Central memory CD8-positive, alpha-beta T cell (primary cell): ENCODE results near the gene DCTN2.
A peak's percentile ranks its signal among the peaks of the same experiment; 100 is the strongest.

Experiments
- ATAC-seq: fragments of 150-1000 bp; cut with Tn5 transposase; replicated peaks from 2 replicates; pipeline ENCODE4 v1.10.0; 2022; ENCODE audit warnings: mild to moderate bottlenecking, moderate FRiP score, moderate number of reproducible peaks; ENCODE audit not compliant: poor library complexity, severe bottlenecking; ENCODE audit errors: extremely low read depth
- DNase-seq, 2 donors: peaks; one replicate each; pipeline ENCODE4 v3.0.0; 2021; ENCODE audit warnings: low spot score in 2 of 2
- H3K27ac Mint-ChIP-seq: one replicate; pipeline ENCODE4 v1.8.0; 2022; ENCODE audit warnings: low read depth, mild to moderate bottlenecking, moderate library complexity, mixed read lengths
- H3K27me3 Mint-ChIP-seq: one replicate; pipeline ENCODE4 v1.8.0; 2022; ENCODE audit warnings: mixed read lengths
- H3K36me3 Mint-ChIP-seq: one replicate; pipeline ENCODE4 v1.8.0; 2022; ENCODE audit warnings: mild to moderate bottlenecking, moderate library complexity, mixed read lengths; ENCODE audit not compliant: insufficient read depth
- H3K4me1 Mint-ChIP-seq: one replicate; pipeline ENCODE4 v1.8.0; 2022; ENCODE audit warnings: mixed read lengths
- H3K4me3 Mint-ChIP-seq: one replicate; pipeline ENCODE4 v1.8.0; 2022; ENCODE audit warnings: mild to moderate bottlenecking, moderate library complexity, mixed read lengths
- H3K9me3 Mint-ChIP-seq: one replicate; pipeline ENCODE4 v1.8.0; 2022; ENCODE audit warnings: mixed read lengths

Gene DCTN2

GRCh38 chr12:57552835-57553313, 5.9 kb upstream of the DCTN2 start:
- peaks cover 10% of the 10 kb centered on the region for H3K27me3 Mint-ChIP-seq
- no peak for DNase-seq
- peaks cover 3% of the 10 kb centered on the region for H3K36me3 Mint-ChIP-seq
- no peak for ATAC-seq
- H3K4me1 Mint-ChIP-seq: peaks cover 13% of the 10 kb centered on the region
- H3K9me3 Mint-ChIP-seq: no peaks in the 10 kb centered on the region
- no peak overlapping the region for H3K4me3 Mint-ChIP-seq
- H3K27ac Mint-ChIP-seq: no peak overlapping the region

GRCh38 chr12:57552306-57552651, 5.3 kb upstream of the DCTN2 start:
- Mint-ChIP-seq H3K4me3 (no peak overlapping the region), H3K4me1 (peaks cover 18% of the 10 kb centered on the region), H3K27me3 (peaks cover 10% of the 10 kb centered on the region), H3K9me3 (no peaks in the 10 kb centered on the region), H3K27ac (no peak overlapping the region), H3K36me3 (peaks cover 3% of the 10 kb centered on the region)
- DNase-seq: no peak
- ATAC-seq: no peak

- H3K4me1 Mint-ChIP-seq: peaks cover 23% of the 10 kb centered on the region
- peaks cover 10% of the 10 kb centered on the region for H3K27me3 Mint-ChIP-seq
- no peak overlapping the region for H3K4me3 Mint-ChIP-seq
Measured at GRCh38 chr12:57551637-57552305, 4.8 kb upstream of the DCTN2 start.

GRCh38 chr12:57550641-57551549, 3.9 kb upstream of the DCTN2 start:
- no peak for ATAC-seq

More at GRCh38 chr12:57551637-57552305, 4.8 kb upstream of the DCTN2 start:
- Mint-ChIP-seq H3K9me3 (no peaks in the 10 kb centered on the region), H3K36me3 (peaks cover 8% of the 10 kb centered on the region), H3K27ac (no peak overlapping the region)
- ATAC-seq (no peak), DNase-seq (no peak)

GRCh38 chr12:57549909-57550640, 3.1 kb upstream of the DCTN2 start, which contains the start of gene KIF5A:
Gene KIF5A (plus strand): TSS chr12:57550044. CDS start chr12:57550272, 228 bp downstream.
- ATAC-seq (peak; percentile 31), DNase-seq (peak in 1 of 2 donors; percentile 28)
- Mint-ChIP-seq H3K4me1 (peaks cover 40% of the 10 kb centered on the region), H3K9me3 (no peaks in the 10 kb centered on the region), H3K36me3 (peaks cover 9% of the 10 kb centered on the region), H3K4me3 (peak within 1 kb of the TSS; percentile 63), H3K27me3 (peaks cover 10% of the 10 kb centered on the region), H3K27ac (no peak within 1 kb of the TSS)

More at GRCh38 chr12:57550641-57551549, 3.9 kb upstream of the DCTN2 start:
- no peak for DNase-seq
- peaks cover 9% of the 10 kb centered on the region for H3K36me3 Mint-ChIP-seq
- H3K4me3 Mint-ChIP-seq: peak overlapping the region; percentile 63
- H3K4me1 Mint-ChIP-seq: peaks cover 32% of the 10 kb centered on the region
- H3K27me3 Mint-ChIP-seq: peaks cover 10% of the 10 kb centered on the region
- no peaks in the 10 kb centered on the region for H3K9me3 Mint-ChIP-seq
- H3K27ac Mint-ChIP-seq: no peak overlapping the region

GRCh38 chr12:57549203-57549908, 2.4 kb upstream of the DCTN2 start:
- DNase-seq (no peak), ATAC-seq (no peak)
- Mint-ChIP-seq H3K36me3 (peaks cover 12% of the 10 kb centered on the region), H3K9me3 (no peaks in the 10 kb centered on the region), H3K27ac (no peak overlapping the region), H3K27me3 (peaks cover 10% of the 10 kb centered on the region), H3K4me1 (peaks cover 46% of the 10 kb centered on the region), H3K4me3 (peak overlapping the region; percentile 63)

- ATAC-seq (no peak), DNase-seq (no peak)
- Mint-ChIP-seq H3K9me3 (no peaks in the 10 kb centered on the region), H3K27me3 (peaks cover 4% of the 10 kb centered on the region), H3K36me3 (peaks cover 12% of the 10 kb centered on the region), H3K27ac (no peak overlapping the region), H3K4me1 (peaks cover 46% of the 10 kb centered on the region), H3K4me3 (no peak overlapping the region)
Measured at GRCh38 chr12:57548488-57548887, 1.5 kb upstream of the DCTN2 start.

GRCh38 chr12:57548013-57548315, 972 bp upstream of the DCTN2 start:
- no peaks in the 10 kb centered on the region for H3K27me3 Mint-ChIP-seq
- peaks cover 46% of the 10 kb centered on the region for H3K4me1 Mint-ChIP-seq
- H3K4me3 Mint-ChIP-seq: no peak overlapping the region
- no peak for DNase-seq
- H3K9me3 Mint-ChIP-seq: no peaks in the 10 kb centered on the region
- peaks cover 12% of the 10 kb centered on the region for H3K36me3 Mint-ChIP-seq
- H3K27ac Mint-ChIP-seq: no peak overlapping the region
- ATAC-seq: no peak

- ATAC-seq: no peak
- H3K27me3 Mint-ChIP-seq: no peaks in the 10 kb centered on the region
- peak overlapping the region; percentile 92 for H3K27ac Mint-ChIP-seq
- H3K9me3 Mint-ChIP-seq: no peaks in the 10 kb centered on the region
- peak overlapping the region; percentile 99 for H3K4me3 Mint-ChIP-seq
- peaks cover 12% of the 10 kb centered on the region for H3K36me3 Mint-ChIP-seq
- DNase-seq: no peak
- H3K4me1 Mint-ChIP-seq: peaks cover 46% of the 10 kb centered on the region
Measured at GRCh38 chr12:57547288-57548012, 458 bp upstream of the DCTN2 start.

- ATAC-seq: no peak
- H3K9me3 Mint-ChIP-seq: no peaks in the 10 kb centered on the region
- peak overlapping the region; percentile 92 for H3K27ac Mint-ChIP-seq
- peak overlapping the region; percentile 99 for H3K4me3 Mint-ChIP-seq
- no peak for DNase-seq
- H3K27me3 Mint-ChIP-seq: no peaks in the 10 kb centered on the region
- peaks cover 14% of the 10 kb centered on the region for H3K36me3 Mint-ChIP-seq
- H3K4me1 Mint-ChIP-seq: peaks cover 46% of the 10 kb centered on the region
Measured at GRCh38 chr12:57545809-57546437, 1.1 kb downstream of the DCTN2 start.

- no peak overlapping the region for H3K27ac Mint-ChIP-seq
- DNase-seq (no peak), ATAC-seq (no peak)
- no peaks in the 10 kb centered on the region for H3K9me3 Mint-ChIP-seq
- no peaks in the 10 kb centered on the region for H3K27me3 Mint-ChIP-seq
- H3K4me3 Mint-ChIP-seq: no peak overlapping the region
- H3K36me3 Mint-ChIP-seq: peaks cover 15% of the 10 kb centered on the region
- peaks cover 43% of the 10 kb centered on the region for H3K4me1 Mint-ChIP-seq
Measured at GRCh38 chr12:57543581-57543980, 3.4 kb downstream of the DCTN2 start.
